SK-N-SH (cell line): ENCODE results near the gene CDS2. TPM values are rescaled to one million over a fixed set of nuclear protein-coding genes. Genes with fewer than 3 reads are reported as not detected.

Source experiments
- CTCF ChIA-PET: fragments of 300-600, 350-600 bp; formaldehyde crosslinking; extraction: SDS; loops from one replicate; lab custom pipeline; 2021; lab: Yijun Ruan, JAX
- POLR2A ChIA-PET: fragments of 350-600 bp; sonication (Branson Sonifier 250); formaldehyde crosslinking; extraction: SDS; loops from one replicate; lab custom pipeline; 2020; ENCODE audit warnings: antibody characterized with exemption, inconsistent platforms; lab: Yijun Ruan, JAX
- DNase-seq: peaks from one replicate; pipeline ENCODE4 v3.0.0; 2012
- H2AFZ ChIP-seq: fragments of 200-600 bp; sonication (generic); 2 replicates; pipeline ENCODE4 v1.8.1; 2016; ENCODE audit warnings: antibody characterized with exemption, mild to moderate bottlenecking, low read depth
- H3F3A ChIP-seq: fragments of 200-600 bp; sonication (generic); replicated peaks from 2 replicates; pipeline ENCODE3; 2016; ENCODE audit warnings: antibody characterized with exemption, mild to moderate bottlenecking; ENCODE audit not compliant: insufficient read depth
- H3K27ac ChIP-seq, 2 experiments: fragments of 200-500 bp in 1 of 2; fragments of 200-600 bp in 1 of 2; sonication (Bioruptor generic) in 1 of 2; sonication (generic), shearing (Covaris generic) in 1 of 2; 2 replicates each; pipeline versions ENCODE4 v1.5.1 to v1.6.1; 2014 to 2016; ENCODE audit warnings: low read depth in 2 of 2, inconsistent platforms in 1 of 2, low read length in 1 of 2, mild to moderate bottlenecking in 1 of 2, mixed read lengths in 1 of 2
- H3K27me3 ChIP-seq: fragments of 200-600 bp; sonication (generic), shearing (Covaris generic); 2 replicates; pipeline ENCODE4 v1.6.1; 2016; ENCODE audit warnings: mixed run types; ENCODE audit not compliant: insufficient read depth
- H3K36me3 ChIP-seq, 2 experiments: fragments of 200-500 bp in 1 of 2; fragments of 200-600 bp in 1 of 2; sonication (Bioruptor generic) in 1 of 2; sonication (generic) in 1 of 2; replicated peaks in 1 of 2; 2 replicates each; pipeline versions ENCODE3 to v1.5.1; 2014 to 2016; ENCODE audit warnings: low read length in 1 of 2, mild to moderate bottlenecking in 1 of 2; ENCODE audit not compliant: insufficient read depth in 2 of 2, control insufficient read depth in 1 of 2
- H3K4me1 ChIP-seq, 2 experiments: fragments of 200-500 bp in 1 of 2; fragments of 200-600 bp in 1 of 2; sonication (Bioruptor generic) in 1 of 2; sonication (generic), shearing (Covaris generic) in 1 of 2; 2 replicates each; pipeline versions ENCODE4 v1.5.1 to v1.6.1; 2014 to 2016; ENCODE audit warnings: low read depth in 1 of 2, low read length in 1 of 2, mixed run types in 1 of 2; ENCODE audit not compliant: insufficient read depth in 2 of 2, control insufficient read depth in 1 of 2
- H3K4me2 ChIP-seq: fragments of 200-600 bp; sonication (generic), shearing (Covaris generic); 2 replicates; pipeline ENCODE4 v1.6.1; 2017; ENCODE audit warnings: mixed run types
- H3K4me3 ChIP-seq, 2 experiments: fragments of 200-500 bp in 1 of 2; fragments of 200-600 bp in 1 of 2; sonication (Bioruptor generic) in 1 of 2; sonication (generic), shearing (Covaris generic) in 1 of 2; 2 replicates each; pipeline versions ENCODE4 v1.5.1 to v1.8.1; 2014 to 2016; ENCODE audit warnings: low read depth in 2 of 2, inconsistent platforms in 1 of 2, low read length in 1 of 2, mild to moderate bottlenecking in 1 of 2, mixed read lengths in 1 of 2, moderate library complexity in 1 of 2
- H3K79me2 ChIP-seq: fragments of 200-600 bp; sonication (generic); 2 replicates; pipeline ENCODE4 v1.8.1; 2017; ENCODE audit warnings: mild to moderate bottlenecking; ENCODE audit not compliant: insufficient read depth
- H3K9ac ChIP-seq: fragments of 200-600 bp; sonication (generic); 2 replicates; pipeline ENCODE4 v1.6.1; 2017; ENCODE audit warnings: mixed run types
- H3K9me2 ChIP-seq: fragments of 200-600 bp; sonication (generic); 2 replicates; pipeline ENCODE4 v1.6.1; 2017; ENCODE audit warnings: mixed run types
- H3K9me3 ChIP-seq: fragments of 200-600 bp; sonication (generic); 2 replicates; pipeline ENCODE4 v1.6.1; 2017; ENCODE audit warnings: mixed run types, mild to moderate bottlenecking, moderate library complexity
- H4K20me1 ChIP-seq: fragments of 200-600 bp; sonication (generic); 2 replicates; pipeline ENCODE4 v1.6.1; 2017; ENCODE audit warnings: mild to moderate bottlenecking, mixed run types; ENCODE audit not compliant: insufficient read depth
- EP300 ChIP-seq, 2 experiments: IDR thresholded peaks; 2 replicates each; pipeline versions ENCODE4 v1.4.0 to v1.6.1; 2012; ENCODE audit warnings: borderline replicate concordance in 1 of 2, low read depth in 1 of 2, low read length in 1 of 2
- MAX ChIP-seq: IDR thresholded peaks from 2 replicates; pipeline ENCODE4 v1.4.0; 2012; ENCODE audit warnings: low read depth
- SIN3A ChIP-seq: IDR thresholded peaks from 2 replicates; pipeline ENCODE4 v1.6.1; 2012; ENCODE audit warnings: low read depth, mild to moderate bottlenecking, low read length, moderate library complexity, borderline replicate concordance
- TEAD4 ChIP-seq: IDR thresholded peaks from 2 replicates; pipeline ENCODE4 v1.4.0; 2012; ENCODE audit warnings: mild to moderate bottlenecking, borderline replicate concordance; ENCODE audit not compliant: insufficient read depth
- WGBS: methylation state at CpG from one replicate; pipeline ENCODE4 v1.1.6; 2017; ENCODE audit warnings: low lambda C conversion rate; 5-methylcytosine and 5-hydroxymethylcytosine counted together
- polyA plus RNA-seq, 3 experiments: library from polyadenylated mRNA; depleted of rRNA; stranded (reverse); fragments of >200 nt; gene quantifications; 2 replicates each; pipeline ENCODE4 v1.2.3, GENCODE V29; 2012
- TF ChIP-seq, protein P1 (sequence below): fragments of 200-600 bp; sonication (generic); IDR thresholded peaks from 2 replicates; pipeline ENCODE4 v1.6.1; 2017; ENCODE audit warnings: antibody characterized with exemption, mild to moderate bottlenecking, moderate library complexity

Gene CDS2
- polyA plus RNA-seq, 1 of the 3 experiments (the other 2 are of a cell fraction): 13.9 TPM

- TF ChIP-seq, protein P1, sequence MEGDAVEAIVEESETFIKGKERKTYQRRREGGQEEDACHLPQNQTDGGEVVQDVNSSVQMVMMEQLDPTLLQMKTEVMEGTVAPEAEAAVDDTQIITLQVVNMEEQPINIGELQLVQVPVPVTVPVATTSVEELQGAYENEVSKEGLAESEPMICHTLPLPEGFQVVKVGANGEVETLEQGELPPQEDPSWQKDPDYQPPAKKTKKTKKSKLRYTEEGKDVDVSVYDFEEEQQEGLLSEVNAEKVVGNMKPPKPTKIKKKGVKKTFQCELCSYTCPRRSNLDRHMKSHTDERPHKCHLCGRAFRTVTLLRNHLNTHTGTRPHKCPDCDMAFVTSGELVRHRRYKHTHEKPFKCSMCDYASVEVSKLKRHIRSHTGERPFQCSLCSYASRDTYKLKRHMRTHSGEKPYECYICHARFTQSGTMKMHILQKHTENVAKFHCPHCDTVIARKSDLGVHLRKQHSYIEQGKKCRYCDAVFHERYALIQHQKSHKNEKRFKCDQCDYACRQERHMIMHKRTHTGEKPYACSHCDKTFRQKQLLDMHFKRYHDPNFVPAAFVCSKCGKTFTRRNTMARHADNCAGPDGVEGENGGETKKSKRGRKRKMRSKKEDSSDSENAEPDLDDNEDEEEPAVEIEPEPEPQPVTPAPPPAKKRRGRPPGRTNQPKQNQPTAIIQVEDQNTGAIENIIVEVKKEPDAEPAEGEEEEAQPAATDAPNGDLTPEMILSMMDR: no peak
Measured at GRCh38 chr20:5216663-5217062, 89.9 kb downstream of the CDS2 start (continued).

DNA sequence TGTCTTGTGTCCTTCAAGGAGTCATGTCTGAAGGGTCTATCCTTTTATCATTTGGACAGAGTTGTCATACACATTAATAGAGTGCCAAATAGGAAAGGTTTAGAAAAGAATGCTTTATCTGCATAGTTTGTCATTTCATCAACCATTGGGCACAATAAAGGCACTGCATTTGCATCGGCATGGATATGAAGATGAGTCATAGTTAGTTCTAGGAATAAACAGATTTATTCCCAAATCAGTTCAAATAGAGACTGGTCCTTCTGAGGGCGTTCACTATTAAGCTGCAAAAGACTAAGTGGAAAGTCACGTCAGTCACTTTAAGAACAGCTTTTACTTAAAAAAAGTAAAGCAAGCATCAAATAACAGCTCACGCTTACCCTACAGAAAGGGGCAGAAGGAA is 90.8 kb downstream of the CDS2 start:
- H3K79me2 ChIP-seq: no peaks in the 10 kb centered on the region
- H3K9ac ChIP-seq: no peak overlapping the region
- H3K27me3 ChIP-seq: no peaks in the 10 kb centered on the region
- H3K4me1 ChIP-seq: peaks cover 4 to 6% of the 10 kb centered on the region in 2 experiments; a peak in 3 of 4 replicates
- no peak overlapping the region for H3K4me2 ChIP-seq
- H3F3A ChIP-seq: peaks cover 5% of the 10 kb centered on the region
- H4K20me1 ChIP-seq: no peaks in the 10 kb centered on the region
- no peaks in the 10 kb centered on the region for H3K9me2 ChIP-seq
- no peak for DNase-seq
- H3K9me3 ChIP-seq: no peaks in the 10 kb centered on the region
- 80% methylated on average over 4 of the region's 4 CpGs for WGBS
- ChIA-PET CTCF (interaction anchor here (1.3 to 5.7 kb wide), 2 partner anchors 12 to 231 kb away, joined by 3 to 42 read pairs; no protein-coding TSS in a partner anchor), POLR2A (no interaction called here)
- H2AFZ ChIP-seq: no peak overlapping the region
- no peak overlapping the region for H3K4me3 ChIP-seq
- no peak for TF ChIP-seq EP300 (IDR thresholded peaks at IDR 0.05; ENCODE audit: borderline replicate concordance in 1 of 2, low read depth in 1 of 2, low read length in 1 of 2)
- TF ChIP-seq MAX: no peak
- no peaks in the 10 kb centered on the region for H3K36me3 ChIP-seq
- no peak overlapping the region for H3K27ac ChIP-seq

DNA sequence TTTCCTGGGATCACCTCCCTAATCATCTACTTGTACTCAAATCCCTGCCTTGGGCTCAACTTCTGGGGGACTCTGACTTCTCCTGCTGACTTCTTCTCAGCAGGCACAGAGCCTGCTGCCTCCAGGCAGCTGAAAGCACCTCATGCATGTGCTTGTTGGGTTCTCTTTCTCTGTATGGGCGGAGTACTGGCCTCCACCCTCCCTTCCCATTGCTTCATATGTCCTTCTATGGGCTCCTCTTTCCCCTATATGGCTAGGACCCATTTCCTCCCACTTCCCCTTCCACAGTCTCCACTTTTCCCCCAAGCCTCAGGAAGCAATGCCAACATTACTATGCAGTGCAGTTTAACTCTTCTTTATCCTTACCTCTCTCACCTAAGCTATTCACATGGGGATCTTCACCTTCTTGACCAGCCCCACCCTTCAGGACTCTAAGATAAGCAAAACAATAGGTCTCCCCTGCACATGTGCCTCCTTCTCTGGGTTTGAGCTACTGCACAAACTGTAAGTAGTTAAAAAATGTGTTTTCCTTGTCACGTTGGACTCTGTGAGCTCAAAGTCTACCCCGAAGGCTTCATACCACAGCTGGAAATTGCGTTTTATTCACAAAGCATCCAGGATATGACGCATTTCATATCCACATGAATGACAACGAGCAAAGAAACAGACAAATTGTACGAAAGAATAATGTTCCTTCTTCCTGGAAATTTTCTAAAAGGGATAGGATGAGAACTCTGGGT is 93.7 kb downstream of the CDS2 start:
- Histone ChIP-seq H3K36me3 (no peaks in the 10 kb centered on the region), H3K4me3 (no peak overlapping the region), H3K4me2 (no peak overlapping the region), H3K27me3 (no peaks in the 10 kb centered on the region), H4K20me1 (no peaks in the 10 kb centered on the region), H3K9me2 (no peaks in the 10 kb centered on the region), H3K9ac (no peak overlapping the region), H3K79me2 (no peaks in the 10 kb centered on the region), H3K9me3 (no peaks in the 10 kb centered on the region), H3K4me1 (peaks cover 4 to 5% of the 10 kb centered on the region in 2 experiments; a peak in 3 of 4 replicates), H3F3A (peaks cover 4% of the 10 kb centered on the region), H2AFZ (no peak overlapping the region), H3K27ac (no peak overlapping the region)
- TF ChIP-seq SIN3A: no peak
- no peak for TF ChIP-seq TEAD4
- no peak for TF ChIP-seq MAX
- ChIA-PET CTCF (interaction anchor here (0.6 to 7.0 kb wide), 4 partner anchors 16 to 501 kb away, joined by 3 to 56 read pairs (median 10); no protein-coding TSS in a partner anchor), POLR2A (no interaction called here)
- WGBS: 69% methylated on average over 7 of the region's 7 CpGs
- no peak for DNase-seq
